Activated T-cell treated with anti-CD3 and anti-CD28 coated beads for 1 hour (primary cell): ENCODE measurements around the gene CD177.
"Not testable (repeated sequence)": the region's sequence is repeated elsewhere in the genome, so short reads cannot be mapped to it uniquely, and the experiment has no call there.

Experiments
- DNase-seq: peaks from one replicate; pipeline ENCODE4 v3.0.0-alpha.2; 2020; ENCODE audit warnings: low read depth

The CD177 gene, protein sequence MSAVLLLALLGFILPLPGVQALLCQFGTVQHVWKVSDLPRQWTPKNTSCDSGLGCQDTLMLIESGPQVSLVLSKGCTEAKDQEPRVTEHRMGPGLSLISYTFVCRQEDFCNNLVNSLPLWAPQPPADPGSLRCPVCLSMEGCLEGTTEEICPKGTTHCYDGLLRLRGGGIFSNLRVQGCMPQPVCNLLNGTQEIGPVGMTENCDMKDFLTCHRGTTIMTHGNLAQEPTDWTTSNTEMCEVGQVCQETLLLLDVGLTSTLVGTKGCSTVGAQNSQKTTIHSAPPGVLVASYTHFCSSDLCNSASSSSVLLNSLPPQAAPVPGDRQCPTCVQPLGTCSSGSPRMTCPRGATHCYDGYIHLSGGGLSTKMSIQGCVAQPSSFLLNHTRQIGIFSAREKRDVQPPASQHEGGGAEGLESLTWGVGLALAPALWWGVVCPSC

GRCh38 chr19:43353606-43354304 lies at the start of gene CD177:
Gene CD177 (plus strand): TSS chr19:43353686. CDS start chr19:43353715, 29 bp downstream.
- DNase-seq = no peak

- no peak for DNase-seq
Observed at GRCh38 chr19:43305642-43306041, 47.8 kb upstream of the CD177 start.

GRCh38 chr19:43306097-43306496 lies 47.4 kb upstream of the CD177 start:
- DNase-seq = no peak

- DNase-seq = no peak
Observed at GRCh38 chr19:43308244-43308815, 45.2 kb upstream of the CD177 start.

DNA sequence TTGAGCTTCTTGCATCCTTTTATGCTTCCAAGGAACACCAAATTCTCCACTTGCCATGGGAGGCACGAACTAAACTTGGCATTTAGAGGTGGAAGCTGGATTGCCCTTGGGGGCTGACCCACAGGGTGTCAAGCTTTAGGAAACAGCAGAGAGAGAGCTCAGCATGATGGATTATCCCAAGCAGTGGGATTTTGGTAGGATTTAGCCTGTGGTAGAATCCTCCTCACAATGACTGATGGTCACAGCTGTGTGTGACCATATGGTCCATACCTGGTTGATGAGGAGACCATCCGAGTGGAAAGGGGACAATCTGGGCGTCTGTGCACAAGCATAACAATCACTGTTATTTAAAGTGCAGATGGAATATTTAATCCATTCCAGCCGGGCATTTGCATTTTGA lies 44.0 kb upstream of the CD177 start:
- DNase-seq = no peak

GRCh38 chr19:43310221-43310620 lies 43.3 kb upstream of the CD177 start:
- DNase-seq = no peak

- DNase-seq = no peak
Observed at GRCh38 chr19:43311256-43311655, 42.2 kb upstream of the CD177 start.

GRCh38 chr19:43311706-43312105 lies 41.8 kb upstream of the CD177 start:
- DNase-seq = no peak

- no peak for DNase-seq
Observed at GRCh38 chr19:43313711-43314495, 39.6 kb upstream of the CD177 start.

GRCh38 chr19:43315851-43316250 lies 37.6 kb upstream of the CD177 start:
- DNase-seq = no peak

GRCh38 chr19:43316591-43317319 lies 36.7 kb upstream of the CD177 start:
- DNase-seq = no peak

- no peak for DNase-seq
Observed at GRCh38 chr19:43318203-43318602, 35.3 kb upstream of the CD177 start.

- no peak for DNase-seq
Observed at GRCh38 chr19:43318796-43319314, 34.6 kb upstream of the CD177 start.

GRCh38 chr19:43320546-43320945 lies 32.9 kb upstream of the CD177 start:
- no peak for DNase-seq

- not testable (repeated sequence) for DNase-seq
Observed at GRCh38 chr19:43326761-43327160, 26.7 kb upstream of the CD177 start.

DNA sequence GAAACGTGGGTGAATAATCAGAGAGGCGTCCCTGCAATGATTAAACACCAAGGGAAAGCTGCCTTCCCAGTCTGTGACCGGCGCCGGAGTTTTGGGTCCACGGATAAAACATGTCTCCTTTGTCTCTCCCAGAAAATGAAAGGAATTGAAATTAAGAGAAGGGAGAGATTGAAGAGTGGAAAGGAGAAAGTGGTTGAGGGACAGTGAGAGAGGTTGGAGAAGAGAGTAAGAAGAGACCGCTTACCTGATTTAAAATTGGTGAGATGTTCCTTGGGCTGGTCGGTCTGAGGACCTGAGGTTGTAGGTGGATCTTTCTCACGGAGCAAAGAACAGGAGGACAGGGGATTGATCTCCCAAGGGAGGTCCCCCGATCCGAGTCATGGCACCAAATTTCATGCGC lies 24.9 kb upstream of the CD177 start:
- not testable (repeated sequence) for DNase-seq

DNA sequence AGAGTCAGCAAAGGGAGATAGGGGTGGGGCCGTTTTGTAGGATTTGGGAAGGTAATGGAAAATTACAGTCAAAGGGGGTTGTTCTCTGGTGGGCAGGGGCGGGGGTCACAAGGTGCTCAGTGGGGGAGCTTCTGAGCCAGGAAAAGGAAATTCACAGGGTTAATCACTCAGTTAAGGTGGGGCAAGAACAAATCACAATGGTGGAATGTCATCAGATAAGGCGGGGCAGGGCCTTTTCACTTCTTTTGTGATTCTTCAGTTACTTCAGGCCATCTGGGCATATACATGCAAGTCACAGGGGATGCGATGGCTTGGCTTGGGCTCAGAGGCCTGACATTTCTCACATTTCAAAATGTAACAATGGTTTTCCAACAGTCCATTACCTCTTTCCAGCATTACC lies 24.4 kb upstream of the CD177 start:
- DNase-seq = not testable (repeated sequence)

GRCh38 chr19:43329989-43330388 lies 23.5 kb upstream of the CD177 start:
- DNase-seq = no peak

GRCh38 chr19:43330726-43331434 lies 22.6 kb upstream of the CD177 start:
- DNase-seq = no peak

GRCh38 chr19:43331435-43332010 lies 22.0 kb upstream of the CD177 start:
- no peak for DNase-seq
